Thyroid gland (tissue), 4 donors: ENCODE results near the gene MX2. TPM values are rescaled to one million over a fixed set of nuclear protein-coding genes. Genes with fewer than 3 reads are reported as not detected.
"Not testable (repeated sequence)": the region's sequence is repeated elsewhere in the genome, so short reads cannot be mapped to it uniquely, and the experiment has no call there.

ENCODE experiments used
- DNase-seq, 2 donors: peaks; one replicate each; pipeline ENCODE4 v3.0.0-alpha.2; 2019
- H3K27ac ChIP-seq, 3 donors: fragments of 200-600 bp; sonication (generic); 1 replicate in 2 of 3; 2 replicates in 1 of 3; pipeline ENCODE4 v1.5.1; 2016 to 2019; ENCODE audit warnings: mild to moderate bottlenecking in 1 of 3, moderate library complexity in 1 of 3
- H3K27me3 ChIP-seq: fragments of 200-600 bp; sonication (generic); one replicate; pipeline ENCODE4 v1.5.1; 2019
- H3K36me3 ChIP-seq, 2 donors: fragments of 200-600 bp; sonication (generic); one replicate each; pipeline ENCODE4 v1.5.1; 2016 to 2019
- H3K4me1 ChIP-seq, 2 donors: fragments of 200-600 bp; sonication (generic); one replicate each; pipeline ENCODE4 v1.5.1; 2017 to 2019
- H3K4me3 ChIP-seq, 3 donors: fragments of 200-600 bp; sonication (generic); replicated peaks in 1 of 3; 1 replicate in 2 of 3; 2 replicates in 1 of 3; pipeline ENCODE4 v1.5.1; 2016; ENCODE audit warnings: mild to moderate bottlenecking in 1 of 3
- H3K9me3 ChIP-seq: fragments of 200-600 bp; sonication (generic); one replicate; pipeline ENCODE4 v1.5.1; 2017
- POLR2A ChIP-seq, 2 donors: fragments of 450-650 bp; IDR thresholded peaks; one replicate each; pipeline ENCODE4 v1.6.1; 2017; ENCODE audit warnings: antibody characterized with exemption in 2 of 2, mild to moderate bottlenecking in 2 of 2, moderate library complexity in 1 of 2
- WGBS, 2 donors: methylation state at CpG; one replicate each; pipeline ENCODE4 v1.1.5; 2017; 5-methylcytosine and 5-hydroxymethylcytosine counted together
- intact Hi-C: fragments of 100-400 bp; cut with DNase I; formaldehyde crosslinking; loops from one replicate; pipeline ENCODE4 v1.15.1; 2023
- total RNA-seq, 4 donors: library from RNA; depleted of rRNA; stranded (reverse); fragments of >200 nt; gene quantifications; one replicate each; pipeline ENCODE4 v1.2.3, GENCODE V29; 2016
- TF ChIP-seq, protein P1 (sequence below), 6 experiments: fragments of 200-600 bp in 3 of 6; fragments of 450-650 bp in 3 of 6; sonication (generic) in 3 of 6; IDR thresholded peaks; one replicate each; pipeline ENCODE4 v1.5.1; 2016 to 2019; ENCODE audit warnings: antibody characterized with exemption in 6 of 6, mild to moderate bottlenecking in 2 of 6, inconsistent platforms in 1 of 6, moderate library complexity in 1 of 6

Gene MX2
- total RNA-seq, result 10 to 100 TPM in 1 of 4 donors, 1 to 10 TPM in 3; 3.0 to 19.8 (median 7.1) TPM

- Histone ChIP-seq H3K4me3 (peak within 1 kb of the TSS in 1 of 3 donors; percentile 11), H3K36me3 (no peaks in the 10 kb centered on the region), H3K4me1 (no peaks in the 10 kb centered on the region), H3K9me3 (no peaks in the 10 kb centered on the region), H3K27ac (peak within 1 kb of the TSS; percentile 56 to 86 (median 65)), H3K27me3 (no peaks in the 10 kb centered on the region)
- TF ChIP-seq, protein P1, sequence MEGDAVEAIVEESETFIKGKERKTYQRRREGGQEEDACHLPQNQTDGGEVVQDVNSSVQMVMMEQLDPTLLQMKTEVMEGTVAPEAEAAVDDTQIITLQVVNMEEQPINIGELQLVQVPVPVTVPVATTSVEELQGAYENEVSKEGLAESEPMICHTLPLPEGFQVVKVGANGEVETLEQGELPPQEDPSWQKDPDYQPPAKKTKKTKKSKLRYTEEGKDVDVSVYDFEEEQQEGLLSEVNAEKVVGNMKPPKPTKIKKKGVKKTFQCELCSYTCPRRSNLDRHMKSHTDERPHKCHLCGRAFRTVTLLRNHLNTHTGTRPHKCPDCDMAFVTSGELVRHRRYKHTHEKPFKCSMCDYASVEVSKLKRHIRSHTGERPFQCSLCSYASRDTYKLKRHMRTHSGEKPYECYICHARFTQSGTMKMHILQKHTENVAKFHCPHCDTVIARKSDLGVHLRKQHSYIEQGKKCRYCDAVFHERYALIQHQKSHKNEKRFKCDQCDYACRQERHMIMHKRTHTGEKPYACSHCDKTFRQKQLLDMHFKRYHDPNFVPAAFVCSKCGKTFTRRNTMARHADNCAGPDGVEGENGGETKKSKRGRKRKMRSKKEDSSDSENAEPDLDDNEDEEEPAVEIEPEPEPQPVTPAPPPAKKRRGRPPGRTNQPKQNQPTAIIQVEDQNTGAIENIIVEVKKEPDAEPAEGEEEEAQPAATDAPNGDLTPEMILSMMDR (IDR thresholded peaks at IDR 0.05), result no peak
- no peak for TF ChIP-seq POLR2A (IDR thresholded peaks at IDR 0.05)
- WGBS, 2 donors, result 66 to 71% methylated on average over 21 of the region's 24 CpGs
- DNase-seq, result peak; percentile 20 to 22
- intact Hi-C loops, result no loop called here
Measured at GRCh38 chr21:41361786-41362604, at the start of gene MX2. MX2 (plus strand) TSS chr21:41362027; CDS start chr21:41376907, 14,880 bp downstream.

GRCh38 chr21:41313285-41314164, 48.3 kb upstream of the MX2 start:
- H3K4me3 ChIP-seq, H3K27me3 ChIP-seq, H3K4me1 ChIP-seq, H3K27ac ChIP-seq, H3K9me3 ChIP-seq, DNase-seq, H3K36me3 ChIP-seq, intact Hi-C loops: not testable (repeated sequence)
- 97 to 98% methylated on average over 6 of the region's 8 CpGs for WGBS, 2 donors

DNA sequence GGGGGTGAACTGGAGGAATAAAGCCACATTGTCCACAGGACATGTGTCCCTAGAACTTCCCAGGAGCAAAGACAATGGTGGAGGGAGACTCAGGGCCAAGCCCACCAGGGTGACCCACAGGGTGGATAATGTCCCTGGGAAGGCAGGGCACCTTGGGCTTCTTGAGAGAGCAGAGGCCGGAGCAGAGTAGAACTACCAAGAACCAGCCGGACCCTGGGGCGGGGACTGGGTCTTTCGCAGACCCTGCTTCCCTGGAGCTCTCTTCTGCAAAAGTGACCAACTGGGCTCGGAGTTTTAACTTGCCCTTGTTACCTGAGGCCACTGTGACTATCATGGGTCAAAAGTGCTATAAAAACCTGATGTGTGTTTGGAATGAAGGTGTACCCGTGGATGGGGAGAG, 46.1 kb upstream of the MX2 start:
- no peaks in the 10 kb centered on the region for H3K27me3 ChIP-seq
- intact Hi-C loops, result no loop called here

GRCh38 chr21:41316200-41317062, 45.4 kb upstream of the MX2 start, which contains the start of gene FAM3B:
FAM3B (plus strand) TSS chr21:41316801; CDS start chr21:41316880, 79 bp downstream.
- H3K4me1 ChIP-seq, result peaks cover 4 to 6% of the 10 kb centered on the region in 2 donors
- no peaks in the 10 kb centered on the region for H3K36me3 ChIP-seq
- H3K9me3 ChIP-seq, result no peaks in the 10 kb centered on the region
- TF ChIP-seq, protein P1 (IDR thresholded peaks at IDR 0.05), result no peak
- no peak for TF ChIP-seq POLR2A (IDR thresholded peaks at IDR 0.05)
- DNase-seq, result peak; percentile 63 to 65
- intact Hi-C loops, result no loop called here
- H3K4me3 ChIP-seq, result peak within 1 kb of the TSS in 2 of 3 donors; percentile 35 to 44
- no peak within 1 kb of the TSS for H3K27ac ChIP-seq
- whole genome bisulfite sequencing, 2 donors, result 21 to 23% methylated on average over 14 to 20 of the region's 55 CpGs
- H3K27me3 ChIP-seq, result no peaks in the 10 kb centered on the region

More for the DNA sequence above, 46.1 kb upstream of the MX2 start:
- TF ChIP-seq, protein P1 (IDR thresholded peaks at IDR 0.05), result no peak
- no peak overlapping the region for H3K4me3 ChIP-seq
- 98% methylated on average over 4 to 6 of the region's 6 CpGs for WGBS, 2 donors
- DNase-seq, result no peak
- no peaks in the 10 kb centered on the region for H3K36me3 ChIP-seq
- peaks cover 4 to 6% of the 10 kb centered on the region in 2 donors for H3K4me1 ChIP-seq
- no peak overlapping the region for H3K27ac ChIP-seq
- H3K9me3 ChIP-seq, result no peaks in the 10 kb centered on the region

DNA sequence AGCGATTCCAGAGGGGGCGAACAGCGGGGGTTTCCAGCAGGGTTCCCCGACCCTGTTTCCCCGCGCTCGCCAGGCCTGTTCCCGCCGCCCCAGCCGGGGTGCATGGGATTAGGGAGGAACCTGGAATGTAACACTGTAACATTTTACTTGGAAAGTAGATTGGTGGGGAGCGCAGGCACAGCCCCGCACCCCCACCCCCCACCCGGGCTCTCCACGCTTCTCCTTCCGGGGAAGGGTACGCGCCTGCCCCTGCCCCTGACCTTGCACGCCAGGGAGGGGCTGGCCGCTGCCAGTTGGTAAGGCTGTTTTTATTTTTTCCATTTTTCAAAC, 44.8 kb upstream of the MX2 start:
- peak overlapping the region in 2 of 3 donors; percentile 35 to 44 for H3K4me3 ChIP-seq
- DNase-seq, result no peak
- no peaks in the 10 kb centered on the region for H3K9me3 ChIP-seq
- intact Hi-C loops, result no loop called here
- H3K27ac ChIP-seq, result no peak overlapping the region
- H3K27me3 ChIP-seq, result no peaks in the 10 kb centered on the region
- peaks cover 4 to 6% of the 10 kb centered on the region in 2 donors for H3K4me1 ChIP-seq
- no peak for TF ChIP-seq POLR2A (IDR thresholded peaks at IDR 0.05)
- TF ChIP-seq, protein P1 (IDR thresholded peaks at IDR 0.05), result no peak
- H3K36me3 ChIP-seq, result no peaks in the 10 kb centered on the region
- 17 to 20% methylated on average over 19 of the region's 19 CpGs for WGBS, 2 donors
